GM18909 (cell line): Measurements from ENCODE around the gene HLA-DPA1.

Experiments
- ATAC-seq: cut with Tn5 transposase; IDR thresholded peaks from one replicate; pipeline ENCODE4 v1.9.1; 2021; ENCODE audit warnings: mild to moderate bottlenecking; ENCODE audit not compliant: unreplicated experiment, poor library complexity

HLA-DPA1 gene

DNA sequence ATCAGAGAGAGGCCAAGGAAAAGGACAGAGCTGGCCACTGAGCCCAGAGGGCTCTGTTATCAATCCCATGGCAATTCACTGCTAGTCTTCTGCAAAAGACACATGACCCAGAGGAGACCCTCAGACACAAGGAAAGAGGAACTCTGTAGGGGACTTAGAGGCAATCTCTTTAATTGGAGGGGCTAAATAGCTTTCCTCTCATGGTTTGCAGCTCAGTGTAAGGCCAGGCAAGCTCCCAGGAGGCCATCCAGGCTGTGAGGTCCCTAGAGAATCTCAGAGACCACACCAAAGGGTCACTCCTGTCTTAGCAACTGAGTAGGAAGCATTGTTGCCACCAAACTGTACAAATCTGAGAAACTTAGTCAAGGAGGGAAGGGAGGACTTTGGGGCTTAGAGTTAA, 54.1 kb downstream of the HLA-DPA1 start:
- ATAC-seq = no peak

DNA sequence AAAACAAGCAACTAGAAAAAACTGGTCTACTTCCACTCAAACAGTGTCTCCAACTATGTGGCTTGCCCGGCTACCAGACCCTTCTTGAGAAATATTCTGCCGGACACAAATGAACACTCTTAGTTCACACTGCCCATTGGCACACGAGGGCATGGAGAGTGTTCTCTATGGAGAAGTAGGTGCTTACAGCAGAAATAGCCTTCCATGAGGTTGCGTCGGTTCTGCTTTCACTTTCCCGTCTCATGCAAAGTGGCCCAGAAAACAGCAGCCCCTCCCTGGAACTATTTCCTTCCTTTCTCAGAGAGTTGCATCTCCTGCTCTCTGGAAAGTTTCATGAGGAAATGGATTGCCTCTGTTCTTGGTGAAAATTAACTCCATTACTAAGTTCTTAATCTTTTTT, 54.5 kb downstream of the HLA-DPA1 start:
- peak; percentile 65 for ATAC-seq

DNA sequence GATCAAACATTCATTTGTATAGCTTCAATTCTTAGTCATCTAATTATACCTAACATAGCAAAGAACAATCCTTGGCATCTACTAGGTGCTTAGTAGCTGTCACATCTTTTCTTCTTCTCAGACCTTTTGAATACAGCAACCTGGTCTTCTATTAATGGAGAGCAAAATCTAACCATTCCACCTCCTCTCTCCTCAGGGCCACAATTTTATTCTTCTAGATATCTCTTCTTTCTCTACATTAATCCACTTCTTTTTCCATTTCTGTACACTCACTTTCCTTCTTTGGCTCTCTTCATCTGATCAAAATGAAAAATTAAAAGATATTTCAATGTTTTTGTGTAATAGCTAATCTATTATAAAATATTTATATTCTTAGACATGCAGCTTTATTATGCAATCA, 55.0 kb downstream of the HLA-DPA1 start:
- ATAC-seq = no peak

GRCh38 chr6:33017694-33018353, 55.6 kb downstream of the HLA-DPA1 start:
- ATAC-seq = no peak

DNA sequence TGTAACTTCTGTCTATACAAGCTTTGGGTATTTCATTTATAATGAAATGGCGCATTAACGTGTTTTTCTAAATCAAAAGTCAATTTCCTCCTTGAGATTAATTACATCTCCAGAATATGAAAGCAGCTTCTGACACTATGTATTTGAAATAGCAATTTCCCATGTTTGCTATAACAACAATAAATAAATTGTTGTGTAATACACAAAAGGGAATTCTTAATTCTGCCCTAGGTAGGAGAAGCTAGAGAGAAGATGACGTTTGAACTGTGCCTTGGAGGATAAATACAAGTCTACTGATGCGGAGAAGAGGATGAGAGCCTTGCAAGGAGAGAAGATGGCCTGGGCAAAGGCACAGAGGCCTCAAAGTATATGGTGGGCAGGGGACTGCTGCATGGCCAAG, 56.4 kb downstream of the HLA-DPA1 start:
- ATAC-seq = no peak

GRCh38 chr6:33015798-33016197, 57.7 kb downstream of the HLA-DPA1 start:
- ATAC-seq = no peak

DNA sequence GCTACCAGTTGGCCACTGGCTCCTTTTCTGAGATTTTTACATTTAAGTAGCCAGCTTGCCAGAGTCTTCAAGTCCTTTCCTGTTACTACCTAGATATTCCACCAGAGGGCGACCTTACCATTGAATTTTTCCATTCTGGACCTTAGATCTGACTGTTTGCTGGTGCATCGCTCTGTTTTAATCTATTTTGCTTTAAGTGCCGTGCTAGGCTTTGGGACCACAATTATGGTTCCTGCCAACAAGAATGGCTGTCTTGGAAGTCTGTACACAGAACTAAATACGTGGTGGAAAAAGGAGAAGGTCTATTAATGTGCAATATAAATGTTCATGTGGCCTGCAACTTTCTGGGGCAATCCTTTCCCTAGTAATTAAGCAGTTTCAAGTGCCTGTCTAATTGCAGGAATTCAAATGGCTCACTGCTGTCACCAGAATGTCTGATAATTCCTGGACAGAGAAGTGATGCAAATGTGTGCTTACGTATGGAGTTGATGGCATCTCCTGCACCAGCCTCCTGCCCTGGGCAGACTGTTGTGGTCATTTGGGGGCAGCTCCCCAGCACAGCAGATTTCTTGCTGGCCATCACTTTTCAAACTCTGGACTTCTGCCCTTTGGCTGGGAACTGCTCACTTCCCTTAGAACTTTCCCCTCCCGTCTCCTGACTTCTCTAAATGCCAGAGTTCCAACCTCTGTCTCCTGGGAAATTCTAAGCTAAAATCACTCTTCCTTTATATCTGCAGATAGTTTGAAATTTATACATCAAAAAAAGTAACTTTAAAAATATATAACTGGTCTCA, 58.4 kb downstream of the HLA-DPA1 start:
- no peak for ATAC-seq
